GM12891 (cell line): ENCODE measurements around the gene TXNDC16.

Experiments
- PAX5 ChIP-seq: IDR thresholded peaks from 2 replicates; pipeline ENCODE4 v1.6.1; 2011; ENCODE audit warnings: low read length, moderate library complexity, mild to moderate bottlenecking; ENCODE audit not compliant: insufficient read depth, severe bottlenecking
- POLR2A ChIP-seq: IDR thresholded peaks from 2 replicates; pipeline ENCODE4 v1.6.1; 2011; ENCODE audit warnings: low read depth, low read length, control low read depth
- POLR2AphosphoS5 ChIP-seq: IDR thresholded peaks from 2 replicates; pipeline ENCODE4 v1.6.1; 2011; ENCODE audit warnings: low read depth, low read length, control low read depth
- POU2F2 ChIP-seq: IDR thresholded peaks from 2 replicates; pipeline ENCODE4 v1.6.1; 2011; ENCODE audit warnings: low read depth, mild to moderate bottlenecking, control low read depth, low read length, moderate library complexity
- SPI1 ChIP-seq: IDR thresholded peaks from 2 replicates; pipeline ENCODE4 v1.6.1; 2011; ENCODE audit warnings: low read depth, low read length, control low read depth
- TAF1 ChIP-seq: IDR thresholded peaks from 2 replicates; pipeline ENCODE4 v1.6.1; 2011; ENCODE audit warnings: low read depth, low read length, control low read depth

DNA sequence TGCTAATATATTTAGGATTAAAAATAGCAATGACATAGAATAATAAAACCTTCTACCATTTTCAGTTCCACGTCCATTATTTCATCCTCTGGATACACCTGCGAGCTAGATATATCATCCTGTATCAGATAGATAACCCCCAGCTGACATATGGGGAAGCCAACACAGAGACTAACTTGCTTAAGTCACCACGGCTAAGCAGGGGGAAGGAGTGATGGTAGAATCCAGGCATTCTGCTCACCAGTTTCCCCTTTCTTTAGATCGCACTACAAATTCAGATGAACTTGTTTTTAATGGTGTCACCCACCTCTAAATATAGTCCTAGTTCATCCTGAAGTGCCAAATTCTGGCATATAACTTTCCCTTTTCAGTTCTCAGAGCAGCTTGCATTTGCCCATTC lies 110.1 kb downstream of the TXNDC16 start:
- TF ChIP-seq POLR2A: no peak
- no peak for TF ChIP-seq POLR2AphosphoS5
- no peak for TF ChIP-seq TAF1
- TF ChIP-seq POU2F2: no peak
- no peak for TF ChIP-seq SPI1
- TF ChIP-seq PAX5: no peak
